ENCODE data around the gene PIK3C2A. TPM values are rescaled to one million over a fixed set of nuclear protein-coding genes. Genes with fewer than 3 reads are reported as not detected.

Gene PIK3C2A
- total and polyA plus RNA-seq, 12 donors: 11.0 to 89.3 (median 65.3) TPM

GRCh38 chr11:17224727-17225126 is 16.9 kb upstream of the PIK3C2A start:
- 65 to 74% (median 71%) methylated on average over 2 of the region's 2 CpGs for WGBS, 4 donors
- H3K4me3 ChIP-seq: no peak overlapping the region
- intact Hi-C loops (cut with DNase I): loop anchor here in 1 of 2 donors (10.0 kb wide), 3 partner anchors 130 to 280 kb away; partner anchors contain the start of genes KCNJ11 and NCR3LG1
- no peak overlapping the region for H3K27ac ChIP-seq
- TF ChIP-seq POLR2A (IDR thresholded peaks at IDR 0.05) (no peak), CTCF (IDR thresholded peaks at IDR 0.05) (no peak)
- no peaks in the 10 kb centered on the region for H3K36me3 ChIP-seq (replicated peaks in 1 of 2)
- H3K9me3 ChIP-seq (replicated peaks in 1 of 3): no peaks in the 10 kb centered on the region
- no peaks in the 10 kb centered on the region for H3K4me1 ChIP-seq (replicated peaks in 1 of 2)
- H3K27me3 ChIP-seq: no peaks in the 10 kb centered on the region
- no peak for DNase-seq

- H3K4me1 ChIP-seq (replicated peaks in 1 of 2): no peaks in the 10 kb centered on the region
These were observed 14.2 kb upstream of the PIK3C2A start for GRCh38 chr11:17221968-17222367.

GRCh38 chr11:17219016-17219415 is 11.2 kb upstream of the PIK3C2A start:
- no peaks in the 10 kb centered on the region for H3K4me1 ChIP-seq (replicated peaks in 1 of 2)
- no peak for DNase-seq
- WGBS, 4 donors: 86 to 94% (median 88%) methylated on average over 2 of the region's 2 CpGs
- no peaks in the 10 kb centered on the region for H3K9me3 ChIP-seq (replicated peaks in 1 of 3)
- intact Hi-C loops (cut with DNase I): loop anchor here in 1 of 2 donors (10.0 kb wide), 1 partner anchor 74 kb away; no protein-coding TSS in a partner anchor
- no peak overlapping the region for H3K4me3 ChIP-seq
- TF ChIP-seq CTCF (IDR thresholded peaks at IDR 0.05) (no peak), POLR2A (IDR thresholded peaks at IDR 0.05) (no peak)
- no peak overlapping the region for H3K27ac ChIP-seq
- no peaks in the 10 kb centered on the region for H3K27me3 ChIP-seq
- H3K36me3 ChIP-seq (replicated peaks in 1 of 2): no peaks in the 10 kb centered on the region

More at GRCh38 chr11:17221968-17222367, 14.2 kb upstream of the PIK3C2A start:
- DNase-seq: no peak
- no peaks in the 10 kb centered on the region for H3K9me3 ChIP-seq (replicated peaks in 1 of 3)
- H3K36me3 ChIP-seq (replicated peaks in 1 of 2): no peaks in the 10 kb centered on the region
- intact Hi-C loops (cut with DNase I): loop anchor here in 1 of 2 donors (10.0 kb wide), 3 partner anchors 133 to 283 kb away; partner anchors contain the start of genes KCNJ11 and NCR3LG1
- WGBS, 4 donors: 93 to 100% (median 98%) methylated on average over 1 of the region's 1 CpG
- no peak overlapping the region for H3K4me3 ChIP-seq
- TF ChIP-seq POLR2A (IDR thresholded peaks at IDR 0.05) (no peak), CTCF (IDR thresholded peaks at IDR 0.05) (no peak)
- H3K27ac ChIP-seq: no peak overlapping the region
- H3K27me3 ChIP-seq: no peaks in the 10 kb centered on the region

- intact Hi-C loops (cut with DNase I): loop anchor here in 1 of 2 donors (10.0 kb wide), 1 partner anchor 74 kb away; no protein-coding TSS in a partner anchor
- Histone ChIP-seq H3K4me1 (replicated peaks in 1 of 2) (no peaks in the 10 kb centered on the region), H3K9me3 (replicated peaks in 1 of 3) (no peaks in the 10 kb centered on the region), H3K36me3 (replicated peaks in 1 of 2) (no peaks in the 10 kb centered on the region), H3K27me3 (no peaks in the 10 kb centered on the region), H3K27ac (no peak overlapping the region), H3K4me3 (no peak overlapping the region)
- no peak for TF ChIP-seq CTCF (IDR thresholded peaks at IDR 0.05)
- no peak for TF ChIP-seq POLR2A (IDR thresholded peaks at IDR 0.05)
- DNase-seq: no peak
These were observed 10.6 kb upstream of the PIK3C2A start for GRCh38 chr11:17218403-17218802.
